SK-N-SH treated with all-trans-retinoic acid at 6 μM for 48 hours (cell line): ENCODE data around the gene PSME1.
A peak's percentile ranks its signal among the peaks of the same experiment; 100 is the strongest.

ENCODE experiments used
- ATAC-seq: fragments of 200-7000 bp; cut with Tn5 transposase; 3 replicates; pipeline ENCODE4 v1.9.1; 2020; ENCODE audit warnings: mild to moderate bottlenecking, moderate library complexity
- ARNTL ChIP-seq: fragments of 450-650 bp; formaldehyde crosslinking; IDR thresholded peaks from 2 replicates; pipeline ENCODE4 v1.5.0; 2020; ENCODE audit warnings: low read depth, mild to moderate bottlenecking, moderate library complexity, borderline replicate concordance
- CSDC2 ChIP-seq: fragments of 250-450 bp; sonication (Bioruptor Pico); IDR thresholded peaks from 2 replicates; pipeline ENCODE4 v1.5.0; 2020; ENCODE audit warnings: mild to moderate bottlenecking, moderate library complexity
- ESRRG ChIP-seq: fragments of 250-450 bp; sonication (Bioruptor Pico); IDR thresholded peaks from 2 replicates; pipeline ENCODE4 v1.6.1; 2021; ENCODE audit warnings: mild to moderate bottlenecking
- GLIS3 ChIP-seq: fragments of 250-450 bp; sonication (Bioruptor Pico); IDR thresholded peaks from 2 replicates; pipeline ENCODE4 v1.5.0; 2020; ENCODE audit warnings: mild to moderate bottlenecking, moderate library complexity
- ISL1 ChIP-seq: fragments of 250-450 bp; sonication (Bioruptor Pico); IDR thresholded peaks from 2 replicates; pipeline ENCODE4 v2.1.2; 2022; ENCODE audit warnings: mild to moderate bottlenecking, moderate library complexity
- OSR1 ChIP-seq: fragments of 250-450 bp; sonication (Bioruptor Pico); IDR thresholded peaks from 2 replicates; pipeline ENCODE4 v1.8.0; 2022; ENCODE audit warnings: moderate library complexity, mild to moderate bottlenecking, inconsistent platforms
- PPARA ChIP-seq: fragments of 250-450 bp; sonication (Bioruptor Pico); IDR thresholded peaks from 2 replicates; pipeline ENCODE4 v1.5.0; 2020; ENCODE audit warnings: mild to moderate bottlenecking, borderline replicate concordance
- SNAI2 ChIP-seq: fragments of 250-450 bp; sonication (Bioruptor Pico); IDR thresholded peaks from 2 replicates; pipeline ENCODE4 v1.5.0; 2020; ENCODE audit warnings: mild to moderate bottlenecking, moderate library complexity
- TCF4 ChIP-seq: fragments of 250-450 bp; sonication (Bioruptor Pico); IDR thresholded peaks from 2 replicates; pipeline ENCODE4 v1.8.0; 2021; ENCODE audit warnings: mild to moderate bottlenecking, moderate library complexity, borderline replicate concordance
- ZFP3 ChIP-seq: fragments of 250-450 bp; sonication (Bioruptor Pico); IDR thresholded peaks from 2 replicates; pipeline ENCODE4 v1.5.0; 2020; ENCODE audit warnings: mild to moderate bottlenecking, moderate library complexity
- ZFP30 ChIP-seq: fragments of 450-650 bp; formaldehyde crosslinking; IDR thresholded peaks from 2 replicates; pipeline ENCODE4 v1.5.0; 2022; ENCODE audit warnings: mild to moderate bottlenecking, moderate library complexity
- ZNF565 ChIP-seq: fragments of 450-650 bp; formaldehyde crosslinking; conservative IDR thresholded peaks from 2 replicates; pipeline ENCODE4 v1.5.0; 2020; ENCODE audit warnings: low read depth, mild to moderate bottlenecking, moderate library complexity
- ZNF70 ChIP-seq: fragments of 450-650 bp; formaldehyde crosslinking; IDR thresholded peaks from 2 replicates; pipeline ENCODE4 v1.5.0; 2020; ENCODE audit warnings: mild to moderate bottlenecking, moderate library complexity
- ZNF8 ChIP-seq: fragments of 450-650 bp; formaldehyde crosslinking; IDR thresholded peaks from 2 replicates; pipeline ENCODE4 v1.5.0; 2020; ENCODE audit warnings: mild to moderate bottlenecking, moderate library complexity
- TF ChIP-seq, protein P1 (sequence below): fragments of 250-450 bp; sonication (Bioruptor Pico); IDR thresholded peaks from 2 replicates; pipeline ENCODE4 v1.5.1; 2020; ENCODE audit warnings: low read depth, mild to moderate bottlenecking, moderate library complexity
- TF ChIP-seq, protein P2 (sequence below): fragments of 250-450 bp; sonication (Bioruptor Pico); IDR thresholded peaks from 2 replicates; pipeline ENCODE4 v1.5.0; 2020; ENCODE audit warnings: mild to moderate bottlenecking, moderate library complexity
- TF ChIP-seq, protein P3 (sequence below): fragments of 250-450 bp; sonication (Bioruptor Pico); IDR thresholded peaks from 2 replicates; pipeline ENCODE4 v1.8.0; 2021; ENCODE audit warnings: low read depth, mild to moderate bottlenecking, moderate library complexity, borderline replicate concordance
- TF ChIP-seq, protein P4 (sequence below): fragments of 250-450 bp; sonication (Bioruptor Pico); IDR thresholded peaks from 2 replicates; pipeline ENCODE4 v1.5.1; 2021; ENCODE audit warnings: mild to moderate bottlenecking, moderate library complexity
- TF ChIP-seq, protein P5 (sequence below): fragments of 250-450 bp; sonication (Bioruptor Pico); IDR thresholded peaks from 2 replicates; pipeline ENCODE4 v1.8.0; 2020; ENCODE audit warnings: mild to moderate bottlenecking, moderate library complexity, borderline replicate concordance

Gene PSME1

DNA sequence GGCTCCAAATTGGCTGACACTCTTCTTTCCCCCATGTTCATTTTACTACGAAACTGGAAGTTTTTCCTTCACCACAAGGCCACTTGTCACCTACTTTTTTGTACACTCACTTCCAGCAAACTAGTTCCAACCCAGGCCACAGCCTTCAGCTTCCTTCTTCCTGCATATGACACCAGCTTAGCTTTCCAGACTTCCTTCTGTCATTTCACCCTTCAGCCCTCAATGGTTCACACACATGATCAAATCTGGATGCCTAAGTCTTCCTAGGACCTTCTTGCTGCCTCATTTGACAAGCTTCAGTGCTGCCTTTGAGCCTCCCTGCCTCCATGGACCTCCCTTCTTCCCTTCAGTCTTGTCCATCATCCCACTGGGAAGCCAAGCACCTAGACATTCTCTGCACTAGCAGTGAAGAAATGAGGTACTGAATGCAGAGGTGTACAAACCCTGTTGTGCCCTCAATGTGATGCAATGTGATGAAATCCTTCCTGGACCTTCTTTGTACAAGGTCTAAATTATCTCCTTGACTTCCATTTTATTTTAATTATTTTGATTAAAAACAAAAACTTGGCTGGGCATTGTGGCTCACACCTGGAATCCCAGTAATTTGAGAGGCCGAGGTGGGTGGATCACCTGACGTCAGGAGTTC is 31.6 kb downstream of the PSME1 start (continued):
- TF ChIP-seq, protein P1, sequence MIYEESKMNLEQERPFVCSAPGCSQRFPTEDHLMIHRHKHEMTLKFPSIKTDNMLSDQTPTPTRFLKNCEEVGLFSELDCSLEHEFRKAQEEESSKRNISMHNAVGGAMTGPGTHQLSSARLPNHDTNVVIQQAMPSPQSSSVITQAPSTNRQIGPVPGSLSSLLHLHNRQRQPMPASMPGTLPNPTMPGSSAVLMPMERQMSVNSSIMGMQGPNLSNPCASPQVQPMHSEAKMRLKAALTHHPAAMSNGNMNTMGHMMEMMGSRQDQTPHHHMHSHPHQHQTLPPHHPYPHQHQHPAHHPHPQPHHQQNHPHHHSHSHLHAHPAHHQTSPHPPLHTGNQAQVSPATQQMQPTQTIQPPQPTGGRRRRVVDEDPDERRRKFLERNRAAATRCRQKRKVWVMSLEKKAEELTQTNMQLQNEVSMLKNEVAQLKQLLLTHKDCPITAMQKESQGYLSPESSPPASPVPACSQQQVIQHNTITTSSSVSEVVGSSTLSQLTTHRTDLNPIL (CRISPR knock-in tag) = no peak
- no peak for TF ChIP-seq ESRRG (CRISPR knock-in tag)
- TF ChIP-seq ISL1 (CRISPR knock-in tag) = no peak

DNA sequence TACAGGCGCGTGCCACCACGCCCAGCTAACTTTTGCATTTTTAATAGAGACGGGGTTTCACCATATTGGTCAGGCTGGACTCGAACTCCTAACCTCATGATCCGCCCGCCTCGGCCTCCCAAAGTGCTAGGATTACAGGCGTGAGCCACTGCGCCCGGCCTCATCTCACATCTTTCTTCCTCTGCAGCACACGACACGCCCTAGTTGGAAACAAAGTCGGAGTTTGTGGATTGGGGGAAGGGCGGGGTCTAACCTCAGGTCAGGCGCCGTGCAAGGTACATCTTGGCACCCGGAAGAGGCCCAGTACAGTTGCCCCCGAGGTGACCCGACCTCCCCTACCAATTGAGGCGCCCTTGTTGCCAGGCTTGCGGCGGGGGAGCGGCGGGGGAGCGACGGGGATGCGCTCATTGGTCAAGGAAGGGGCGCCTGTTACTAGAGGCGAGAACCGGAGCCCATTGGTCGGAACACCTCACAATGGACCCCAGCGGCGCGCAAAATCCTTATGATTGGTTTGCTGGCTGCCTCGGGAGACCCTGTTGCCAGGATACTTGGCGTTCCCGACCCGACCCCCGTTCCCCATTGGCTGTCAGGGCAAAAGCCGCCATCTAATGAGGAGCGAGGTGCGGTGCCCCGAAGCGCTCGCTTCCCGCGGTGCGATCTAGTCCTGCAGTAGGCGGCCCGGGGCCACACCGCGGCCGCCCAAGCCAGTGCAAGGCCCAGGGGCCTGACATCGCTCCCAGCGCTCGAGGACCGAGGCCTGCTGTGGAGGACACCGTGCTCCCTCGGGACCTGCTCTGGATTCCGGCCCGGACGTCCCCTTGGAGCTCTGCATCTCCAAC is 35.6 kb downstream of the PSME1 start, which contains the start of gene REC8:
TSS of gene REC8 (plus strand) at position 659 of the 839 bp plus-strand sequence. CDS start 473 bp downstream, outside the sequence.
- ATAC-seq = peak; percentile 92
- TF ChIP-seq, protein P2, sequence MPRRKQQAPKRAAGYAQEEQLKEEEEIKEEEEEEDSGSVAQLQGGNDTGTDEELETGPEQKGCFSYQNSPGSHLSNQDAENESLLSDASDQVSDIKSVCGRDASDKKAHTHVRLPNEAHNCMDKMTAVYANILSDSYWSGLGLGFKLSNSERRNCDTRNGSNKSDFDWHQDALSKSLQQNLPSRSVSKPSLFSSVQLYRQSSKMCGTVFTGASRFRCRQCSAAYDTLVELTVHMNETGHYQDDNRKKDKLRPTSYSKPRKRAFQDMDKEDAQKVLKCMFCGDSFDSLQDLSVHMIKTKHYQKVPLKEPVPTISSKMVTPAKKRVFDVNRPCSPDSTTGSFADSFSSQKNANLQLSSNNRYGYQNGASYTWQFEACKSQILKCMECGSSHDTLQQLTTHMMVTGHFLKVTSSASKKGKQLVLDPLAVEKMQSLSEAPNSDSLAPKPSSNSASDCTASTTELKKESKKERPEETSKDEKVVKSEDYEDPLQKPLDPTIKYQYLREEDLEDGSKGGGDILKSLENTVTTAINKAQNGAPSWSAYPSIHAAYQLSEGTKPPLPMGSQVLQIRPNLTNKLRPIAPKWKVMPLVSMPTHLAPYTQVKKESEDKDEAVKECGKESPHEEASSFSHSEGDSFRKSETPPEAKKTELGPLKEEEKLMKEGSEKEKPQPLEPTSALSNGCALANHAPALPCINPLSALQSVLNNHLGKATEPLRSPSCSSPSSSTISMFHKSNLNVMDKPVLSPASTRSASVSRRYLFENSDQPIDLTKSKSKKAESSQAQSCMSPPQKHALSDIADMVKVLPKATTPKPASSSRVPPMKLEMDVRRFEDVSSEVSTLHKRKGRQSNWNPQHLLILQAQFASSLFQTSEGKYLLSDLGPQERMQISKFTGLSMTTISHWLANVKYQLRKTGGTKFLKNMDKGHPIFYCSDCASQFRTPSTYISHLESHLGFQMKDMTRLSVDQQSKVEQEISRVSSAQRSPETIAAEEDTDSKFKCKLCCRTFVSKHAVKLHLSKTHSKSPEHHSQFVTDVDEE (CRISPR knock-in tag) = no peak
- TF ChIP-seq GLIS3 (peak; percentile 77; the same call in 1 of the 2 replicates), SNAI2 (0 out of 2 replicates have a peak, but pooled peaks have one; percentile 55), TCF4 (CRISPR knock-in tag) (no peak), ZNF565 (CRISPR knock-in tag) (peak; percentile 36; the same call in 1 of the 2 replicates), ISL1 (CRISPR knock-in tag) (no peak), ESRRG (CRISPR knock-in tag) (peak; percentile 66; the same call in 1 of the 2 replicates), ZFP30 (CRISPR knock-in tag) (0 out of 2 replicates have a peak, but pooled peaks have one; percentile 13), CSDC2 (peak; percentile 81; the same call in 1 of the 2 replicates), ARNTL (no peak), ZFP3 (CRISPR knock-in tag) (no peak; the same call in 1 of the 2 replicates), ZNF8 (0 out of 2 replicates have a peak, but pooled peaks have one; percentile 35)
- TF ChIP-seq, protein P3, sequence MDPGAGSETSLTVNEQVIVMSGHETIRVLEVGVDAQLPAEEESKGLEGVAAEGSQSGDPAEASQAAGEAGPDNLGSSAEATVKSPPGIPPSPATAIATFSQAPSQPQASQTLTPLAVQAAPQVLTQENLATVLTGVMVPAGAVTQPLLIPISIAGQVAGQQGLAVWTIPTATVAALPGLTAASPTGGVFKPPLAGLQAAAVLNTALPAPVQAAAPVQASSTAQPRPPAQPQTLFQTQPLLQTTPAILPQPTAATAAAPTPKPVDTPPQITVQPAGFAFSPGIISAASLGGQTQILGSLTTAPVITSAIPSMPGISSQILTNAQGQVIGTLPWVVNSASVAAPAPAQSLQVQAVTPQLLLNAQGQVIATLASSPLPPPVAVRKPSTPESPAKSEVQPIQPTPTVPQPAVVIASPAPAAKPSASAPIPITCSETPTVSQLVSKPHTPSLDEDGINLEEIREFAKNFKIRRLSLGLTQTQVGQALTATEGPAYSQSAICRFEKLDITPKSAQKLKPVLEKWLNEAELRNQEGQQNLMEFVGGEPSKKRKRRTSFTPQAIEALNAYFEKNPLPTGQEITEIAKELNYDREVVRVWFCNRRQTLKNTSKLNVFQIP (CRISPR knock-in tag) = no peak
- TF ChIP-seq, protein P1 (CRISPR knock-in tag) = no peak

DNA sequence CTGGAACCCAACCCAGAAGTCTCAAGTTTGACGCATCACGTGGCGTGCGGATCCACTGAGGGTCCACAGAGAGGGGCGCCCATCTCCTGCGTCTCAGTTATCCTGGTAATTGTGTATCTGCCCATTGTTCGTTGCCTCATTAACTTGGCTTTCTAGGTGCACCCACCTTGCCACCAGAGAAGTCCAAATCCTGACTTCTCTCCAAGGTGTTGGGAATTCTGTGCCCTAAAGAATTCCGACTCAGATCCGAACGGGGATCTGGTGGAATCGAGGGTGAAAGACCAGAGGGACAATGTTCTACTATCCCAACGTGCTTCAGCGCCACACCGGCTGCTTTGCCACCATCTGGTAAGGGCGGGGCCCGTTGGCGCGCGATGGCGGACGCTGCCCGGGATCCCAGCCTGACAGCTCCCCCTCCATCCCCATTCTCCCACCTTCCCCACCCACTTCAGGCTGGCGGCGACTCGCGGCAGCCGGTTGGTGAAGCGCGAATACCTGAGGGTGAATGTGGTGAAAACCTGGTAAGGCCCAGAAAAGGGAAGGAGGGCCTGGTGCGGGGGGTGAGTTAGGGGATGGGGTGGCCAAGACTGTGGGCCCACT is 36.4 kb downstream of the PSME1 start:
- no peak; the same call in none of the 3 replicates for ATAC-seq
- TF ChIP-seq, protein P4, sequence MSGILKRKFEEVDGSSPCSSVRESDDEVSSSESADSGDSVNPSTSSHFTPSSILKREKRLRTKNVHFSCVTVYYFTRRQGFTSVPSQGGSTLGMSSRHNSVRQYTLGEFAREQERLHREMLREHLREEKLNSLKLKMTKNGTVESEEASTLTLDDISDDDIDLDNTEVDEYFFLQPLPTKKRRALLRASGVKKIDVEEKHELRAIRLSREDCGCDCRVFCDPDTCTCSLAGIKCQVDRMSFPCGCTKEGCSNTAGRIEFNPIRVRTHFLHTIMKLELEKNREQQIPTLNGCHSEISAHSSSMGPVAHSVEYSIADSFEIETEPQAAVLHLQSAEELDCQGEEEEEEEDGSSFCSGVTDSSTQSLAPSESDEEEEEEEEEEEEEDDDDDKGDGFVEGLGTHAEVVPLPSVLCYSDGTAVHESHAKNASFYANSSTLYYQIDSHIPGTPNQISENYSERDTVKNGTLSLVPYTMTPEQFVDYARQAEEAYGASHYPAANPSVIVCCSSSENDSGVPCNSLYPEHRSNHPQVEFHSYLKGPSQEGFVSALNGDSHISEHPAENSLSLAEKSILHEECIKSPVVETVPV (CRISPR knock-in tag) = no peak
- no peak for TF ChIP-seq ISL1 (CRISPR knock-in tag)
- no peak for TF ChIP-seq ZNF8
- no peak for TF ChIP-seq ZFP3 (CRISPR knock-in tag)
- TF ChIP-seq OSR1 (CRISPR knock-in tag) = no peak
- TF ChIP-seq, protein P5, sequence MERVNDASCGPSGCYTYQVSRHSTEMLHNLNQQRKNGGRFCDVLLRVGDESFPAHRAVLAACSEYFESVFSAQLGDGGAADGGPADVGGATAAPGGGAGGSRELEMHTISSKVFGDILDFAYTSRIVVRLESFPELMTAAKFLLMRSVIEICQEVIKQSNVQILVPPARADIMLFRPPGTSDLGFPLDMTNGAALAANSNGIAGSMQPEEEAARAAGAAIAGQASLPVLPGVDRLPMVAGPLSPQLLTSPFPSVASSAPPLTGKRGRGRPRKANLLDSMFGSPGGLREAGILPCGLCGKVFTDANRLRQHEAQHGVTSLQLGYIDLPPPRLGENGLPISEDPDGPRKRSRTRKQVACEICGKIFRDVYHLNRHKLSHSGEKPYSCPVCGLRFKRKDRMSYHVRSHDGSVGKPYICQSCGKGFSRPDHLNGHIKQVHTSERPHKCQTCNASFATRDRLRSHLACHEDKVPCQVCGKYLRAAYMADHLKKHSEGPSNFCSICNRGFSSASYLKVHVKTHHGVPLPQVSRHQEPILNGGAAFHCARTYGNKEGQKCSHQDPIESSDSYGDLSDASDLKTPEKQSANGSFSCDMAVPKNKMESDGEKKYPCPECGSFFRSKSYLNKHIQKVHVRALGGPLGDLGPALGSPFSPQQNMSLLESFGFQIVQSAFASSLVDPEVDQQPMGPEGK (CRISPR knock-in tag) = no peak
- no peak for TF ChIP-seq TCF4 (CRISPR knock-in tag)
- no peak for TF ChIP-seq PPARA (CRISPR knock-in tag)
- TF ChIP-seq ZFP30 (CRISPR knock-in tag) = no peak
- no peak for TF ChIP-seq ESRRG (CRISPR knock-in tag)
- TF ChIP-seq ZNF70 (CRISPR knock-in tag) = no peak
- TF ChIP-seq SNAI2 = no peak
- TF ChIP-seq, protein P2 (CRISPR knock-in tag) = no peak
